Activated T-helper 17 cell treated with anti-CD3 and anti-CD28 coated beads, Interleukin-2, amount 50 U/mL, for 72 hours (primary cell): ENCODE measurements around the gene ACSM6. TPM values are rescaled to one million over a fixed set of nuclear protein-coding genes. Genes with fewer than 3 reads are reported as not detected.

Experiments
- ATAC-seq: fragments of 150-1000 bp; cut with Tn5 transposase; replicated peaks from 2 replicates; pipeline ENCODE4 v1.10.0; 2021; ENCODE audit warnings: mild to moderate bottlenecking, moderate library complexity
- H3K27ac Mint-ChIP-seq: one replicate; pipeline ENCODE4 v1.8.0; 2022; ENCODE audit warnings: mixed read lengths
- H3K27me3 Mint-ChIP-seq: one replicate; pipeline ENCODE4 v1.8.0; 2022; ENCODE audit warnings: mixed read lengths
- H3K36me3 Mint-ChIP-seq: one replicate; pipeline ENCODE4 v1.8.0; 2022; ENCODE audit warnings: low read depth, mild to moderate bottlenecking, mixed read lengths
- H3K4me1 Mint-ChIP-seq: one replicate; pipeline ENCODE4 v1.8.0; 2022; ENCODE audit warnings: mixed read lengths
- H3K4me3 Mint-ChIP-seq: one replicate; pipeline ENCODE4 v1.8.0; 2022; ENCODE audit warnings: mild to moderate bottlenecking, mixed read lengths
- H3K9me3 Mint-ChIP-seq: one replicate; pipeline ENCODE4 v1.8.0; 2022; ENCODE audit warnings: mixed read lengths
- total RNA-seq, 2 donors: library from RNA; stranded (reverse); gene quantifications; one replicate each; pipeline ENCODE4 v1.2.3, GENCODE V29; 2022

The ACSM6 gene, protein sequence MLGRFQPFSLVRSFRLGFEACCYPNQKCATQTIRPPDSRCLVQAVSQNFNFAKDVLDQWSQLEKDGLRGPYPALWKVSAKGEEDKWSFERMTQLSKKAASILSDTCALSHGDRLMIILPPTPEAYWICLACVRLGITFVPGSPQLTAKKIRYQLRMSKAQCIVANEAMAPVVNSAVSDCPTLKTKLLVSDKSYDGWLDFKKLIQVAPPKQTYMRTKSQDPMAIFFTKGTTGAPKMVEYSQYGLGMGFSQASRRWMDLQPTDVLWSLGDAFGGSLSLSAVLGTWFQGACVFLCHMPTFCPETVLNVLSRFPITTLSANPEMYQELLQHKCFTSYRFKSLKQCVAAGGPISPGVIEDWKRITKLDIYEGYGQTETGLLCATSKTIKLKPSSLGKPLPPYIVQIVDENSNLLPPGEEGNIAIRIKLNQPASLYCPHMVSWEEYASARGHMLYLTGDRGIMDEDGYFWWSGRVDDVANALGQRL
- not detected for total RNA-seq

DNA sequence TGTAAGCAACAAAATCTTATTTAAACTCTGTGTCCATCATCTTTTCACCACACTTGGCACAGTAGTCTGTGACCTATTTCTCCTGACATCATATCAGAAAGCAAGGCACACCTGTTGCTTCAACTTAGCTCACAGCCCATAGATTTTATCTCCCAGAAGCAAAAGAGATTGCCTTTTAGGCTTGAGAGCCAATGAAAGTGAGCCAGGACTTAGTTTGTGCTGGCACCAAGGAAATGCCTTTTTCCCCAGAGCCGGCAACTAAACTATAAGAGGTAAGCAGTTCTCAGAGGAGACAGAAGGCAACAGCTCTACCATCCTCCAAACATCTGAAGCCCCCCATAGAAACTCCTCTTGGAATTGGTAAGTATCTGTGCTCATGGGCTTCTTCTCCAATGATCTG lies at the start of gene ACSM6:
Gene ACSM6 (plus strand): TSS at position 295 of the 400 bp plus-strand sequence. CDS start 248 bp downstream, outside the sequence.
- no peaks in the 10 kb centered on the region for H3K36me3 Mint-ChIP-seq
- peaks cover 7% of the 10 kb centered on the region for H3K27me3 Mint-ChIP-seq
- H3K27ac Mint-ChIP-seq: no peak within 1 kb of the TSS
- no peaks in the 10 kb centered on the region for H3K4me1 Mint-ChIP-seq
- ATAC-seq: no peak
- no peak within 1 kb of the TSS for H3K4me3 Mint-ChIP-seq
- H3K9me3 Mint-ChIP-seq: no peaks in the 10 kb centered on the region

DNA sequence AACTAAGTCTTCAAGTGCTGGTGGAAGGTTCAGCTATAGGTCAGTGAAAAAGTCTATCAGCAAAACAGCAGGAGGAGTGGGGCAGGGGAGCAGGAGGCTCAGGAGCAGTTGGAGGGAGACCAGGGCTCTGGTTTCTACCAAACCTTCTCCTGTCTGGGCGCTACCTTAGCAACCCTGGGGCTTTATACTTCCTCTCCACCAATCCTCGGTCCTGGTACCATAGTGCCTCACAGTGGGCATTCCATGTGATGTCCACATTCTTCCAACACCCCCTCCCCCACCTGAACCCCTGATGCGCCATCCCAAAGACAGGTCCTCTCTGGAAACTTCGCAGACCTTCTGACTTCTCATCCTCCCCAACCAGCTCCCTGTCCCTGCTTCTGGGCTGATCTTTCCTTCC lies 25.3 kb upstream of the ACSM6 start:
- Mint-ChIP-seq H3K4me1 (no peaks in the 10 kb centered on the region), H3K4me3 (no peak overlapping the region), H3K27me3 (no peaks in the 10 kb centered on the region), H3K36me3 (no peaks in the 10 kb centered on the region), H3K9me3 (no peaks in the 10 kb centered on the region), H3K27ac (no peak overlapping the region)
- ATAC-seq: no peak

DNA sequence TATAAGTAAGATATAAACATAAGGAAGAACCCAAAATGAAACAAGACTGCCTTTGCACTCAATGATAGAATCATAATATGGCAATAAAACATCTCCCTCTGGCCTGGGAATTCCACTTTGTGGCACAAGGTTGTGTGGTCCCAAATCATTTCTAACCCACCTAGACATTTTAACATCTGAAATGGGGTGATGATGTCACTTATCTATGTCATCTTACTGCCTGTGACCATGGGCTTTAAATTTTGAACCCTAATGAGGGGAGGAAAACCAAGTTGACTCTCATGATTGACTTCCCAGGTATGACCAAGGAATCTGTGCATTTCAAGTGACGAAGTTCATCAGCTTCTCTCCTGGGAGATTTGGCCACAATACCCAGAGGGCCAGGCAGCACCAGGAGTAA lies 24.5 kb upstream of the ACSM6 start:
- H3K9me3 Mint-ChIP-seq: no peaks in the 10 kb centered on the region
- no peaks in the 10 kb centered on the region for H3K36me3 Mint-ChIP-seq
- H3K4me1 Mint-ChIP-seq: no peaks in the 10 kb centered on the region
- H3K4me3 Mint-ChIP-seq: no peak overlapping the region
- no peaks in the 10 kb centered on the region for H3K27me3 Mint-ChIP-seq
- no peak for ATAC-seq
- no peak overlapping the region for H3K27ac Mint-ChIP-seq

DNA sequence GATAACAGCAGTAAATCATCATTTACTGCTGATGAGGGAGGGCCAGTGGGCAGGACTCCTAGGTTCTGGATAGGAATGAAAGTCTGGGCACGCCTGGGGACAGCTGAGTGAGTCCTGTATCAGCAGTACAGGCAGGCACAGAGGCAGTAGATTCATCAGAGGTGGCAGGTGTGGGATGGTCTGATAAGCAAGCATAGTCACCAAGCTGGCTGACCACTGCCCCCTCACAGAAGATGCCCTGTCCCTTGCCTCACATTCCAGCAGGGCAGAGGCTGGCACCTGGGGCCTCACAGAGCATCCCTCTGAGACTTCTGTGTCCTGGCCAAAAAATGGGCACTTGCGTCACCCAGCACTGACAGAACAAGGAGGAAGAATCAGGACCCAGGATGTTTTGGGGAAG lies 23.2 kb upstream of the ACSM6 start:
- Mint-ChIP-seq H3K27ac (no peak overlapping the region), H3K36me3 (no peaks in the 10 kb centered on the region), H3K9me3 (no peaks in the 10 kb centered on the region), H3K4me1 (no peaks in the 10 kb centered on the region), H3K4me3 (no peak overlapping the region), H3K27me3 (no peaks in the 10 kb centered on the region)
- ATAC-seq: no peak

DNA sequence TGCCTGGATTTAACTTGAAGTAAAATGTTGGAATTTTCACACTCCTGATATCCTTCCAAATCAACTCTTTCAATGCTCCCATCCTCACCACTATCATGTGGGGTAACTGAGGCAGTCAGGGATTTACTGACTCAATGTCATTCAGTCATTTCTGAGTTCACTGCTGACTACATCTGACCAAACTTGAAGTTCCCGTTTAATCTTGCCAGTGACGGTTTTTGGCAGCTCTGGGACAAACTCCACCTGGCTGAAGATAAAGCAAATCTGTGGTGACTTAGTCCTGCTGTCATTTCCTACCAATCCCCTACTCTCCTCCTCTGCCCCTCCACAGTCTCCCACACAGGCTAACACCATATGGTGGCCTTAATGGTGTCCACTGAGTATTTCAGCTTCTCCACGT lies 22.7 kb upstream of the ACSM6 start:
- ATAC-seq: no peak
- H3K27me3 Mint-ChIP-seq: no peaks in the 10 kb centered on the region
- H3K36me3 Mint-ChIP-seq: no peaks in the 10 kb centered on the region

DNA sequence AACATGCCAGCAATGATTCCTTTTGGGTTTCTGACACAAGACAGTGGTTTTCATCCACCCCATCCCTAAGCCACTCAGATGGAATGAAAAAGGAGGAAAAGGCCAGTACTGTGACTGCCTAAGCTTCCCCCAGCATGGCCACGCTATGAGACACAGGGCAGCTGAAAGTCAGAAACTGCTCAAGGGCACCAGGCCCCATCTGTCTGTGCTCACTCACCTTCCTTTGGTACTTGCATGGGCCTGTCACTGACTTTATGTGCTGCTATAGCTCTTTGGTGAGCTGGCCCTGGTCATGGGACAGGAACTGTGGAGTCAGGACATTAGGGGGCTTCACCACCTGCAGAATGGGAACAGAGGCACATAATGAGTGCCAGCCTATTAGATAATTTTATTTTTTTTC lies 21.2 kb upstream of the ACSM6 start:
- no peaks in the 10 kb centered on the region for H3K9me3 Mint-ChIP-seq
- H3K27ac Mint-ChIP-seq: no peak overlapping the region
- no peaks in the 10 kb centered on the region for H3K27me3 Mint-ChIP-seq
- H3K36me3 Mint-ChIP-seq: no peaks in the 10 kb centered on the region
- ATAC-seq: no peak
- no peak overlapping the region for H3K4me3 Mint-ChIP-seq
- H3K4me1 Mint-ChIP-seq: no peaks in the 10 kb centered on the region

More for the DNA sequence above, 22.7 kb upstream of the ACSM6 start:
- no peak overlapping the region for H3K4me3 Mint-ChIP-seq
- H3K9me3 Mint-ChIP-seq: no peaks in the 10 kb centered on the region
- H3K27ac Mint-ChIP-seq: no peak overlapping the region
- H3K4me1 Mint-ChIP-seq: no peaks in the 10 kb centered on the region

DNA sequence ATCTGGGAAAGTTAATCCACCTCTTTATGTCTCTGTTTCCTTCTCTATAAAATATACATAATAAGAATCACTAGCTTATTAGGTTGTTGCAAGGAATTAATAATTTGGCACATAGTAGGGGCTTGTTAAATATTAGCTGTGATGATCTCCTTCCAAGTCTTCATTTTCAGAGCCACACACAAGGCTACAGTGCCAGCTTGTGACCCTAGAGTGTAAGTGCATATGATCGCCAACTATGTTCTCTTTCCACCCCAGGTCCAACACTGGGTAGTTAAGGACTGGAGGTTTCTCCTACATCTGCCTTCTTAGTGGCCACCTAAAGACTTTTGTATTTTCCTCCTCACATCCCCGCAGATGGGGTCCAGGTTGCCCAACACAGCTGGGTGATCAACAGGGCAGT lies 17.9 kb upstream of the ACSM6 start:
- Mint-ChIP-seq H3K9me3 (no peaks in the 10 kb centered on the region), H3K27ac (no peak overlapping the region), H3K36me3 (no peaks in the 10 kb centered on the region), H3K4me3 (no peak overlapping the region), H3K27me3 (no peaks in the 10 kb centered on the region), H3K4me1 (no peaks in the 10 kb centered on the region)
- ATAC-seq: no peak

DNA sequence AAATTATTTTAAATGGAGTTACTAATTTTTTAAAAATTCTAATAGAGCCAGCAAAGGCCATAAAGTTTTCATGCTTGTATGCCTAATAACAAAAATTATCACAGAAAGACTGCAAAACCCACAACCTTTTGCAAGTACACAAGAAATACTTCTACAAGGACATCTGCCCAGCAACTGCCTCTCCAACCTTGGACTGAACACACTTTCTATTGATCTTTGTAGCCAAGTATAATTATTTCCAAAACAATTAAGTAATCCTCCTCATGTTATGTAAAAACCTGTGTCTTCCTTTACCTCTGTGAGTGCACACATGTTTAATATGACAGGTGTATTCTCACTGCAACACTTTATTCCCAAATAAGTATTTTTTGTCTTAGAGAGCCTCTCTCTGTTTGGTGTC lies 16.6 kb upstream of the ACSM6 start:
- no peak overlapping the region for H3K27ac Mint-ChIP-seq
- no peak for ATAC-seq
- H3K9me3 Mint-ChIP-seq: no peaks in the 10 kb centered on the region
- peaks cover 9% of the 10 kb centered on the region for H3K27me3 Mint-ChIP-seq
- no peaks in the 10 kb centered on the region for H3K36me3 Mint-ChIP-seq
- no peak overlapping the region for H3K4me3 Mint-ChIP-seq
- H3K4me1 Mint-ChIP-seq: no peaks in the 10 kb centered on the region

DNA sequence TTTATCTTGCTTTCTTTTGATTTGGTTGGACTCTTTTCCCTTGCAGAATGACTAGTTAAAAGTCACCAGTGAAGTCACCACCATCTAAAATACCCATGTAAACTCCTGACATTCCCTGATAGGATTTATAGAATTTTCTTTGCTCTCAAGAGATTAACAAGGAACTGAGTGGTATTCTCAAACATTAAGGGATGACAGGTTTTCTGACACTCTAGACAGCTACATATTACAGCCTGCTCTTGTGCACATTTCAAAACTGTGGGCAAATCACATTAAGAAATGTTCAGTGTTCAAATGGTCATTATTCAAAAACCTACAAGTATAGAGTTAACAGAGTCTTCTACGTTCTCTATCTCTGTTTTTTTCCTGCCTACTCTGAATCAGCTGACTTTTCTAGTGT lies 15.8 kb upstream of the ACSM6 start:
- H3K4me3 Mint-ChIP-seq: no peak overlapping the region
- no peak overlapping the region for H3K27ac Mint-ChIP-seq
- H3K4me1 Mint-ChIP-seq: no peaks in the 10 kb centered on the region
- H3K36me3 Mint-ChIP-seq: no peaks in the 10 kb centered on the region
- ATAC-seq: no peak
- H3K9me3 Mint-ChIP-seq: no peaks in the 10 kb centered on the region
- peaks cover 9% of the 10 kb centered on the region for H3K27me3 Mint-ChIP-seq

DNA sequence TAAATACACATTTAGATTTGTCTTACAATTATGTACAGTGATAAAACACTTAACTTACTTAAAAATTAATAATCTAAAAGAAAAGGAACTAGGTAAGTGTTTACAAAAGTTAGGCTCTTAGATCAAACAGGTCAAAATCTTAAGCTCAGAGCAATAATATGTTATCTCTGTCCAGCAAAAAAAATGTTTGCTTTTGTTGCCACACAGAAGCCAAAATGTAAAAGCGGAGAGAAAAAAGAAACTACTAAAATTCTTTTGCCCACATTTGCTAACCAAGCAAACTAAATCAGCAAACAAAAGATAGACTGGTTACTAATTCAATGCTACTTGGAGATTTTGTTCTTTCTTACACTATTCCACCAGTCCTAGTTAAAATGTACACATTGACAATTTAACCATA lies 15.2 kb upstream of the ACSM6 start:
- ATAC-seq: no peak
- H3K36me3 Mint-ChIP-seq: no peaks in the 10 kb centered on the region
- H3K27me3 Mint-ChIP-seq: peaks cover 10% of the 10 kb centered on the region
- no peaks in the 10 kb centered on the region for H3K9me3 Mint-ChIP-seq
- H3K4me1 Mint-ChIP-seq: no peaks in the 10 kb centered on the region
- no peak overlapping the region for H3K27ac Mint-ChIP-seq
- no peak overlapping the region for H3K4me3 Mint-ChIP-seq

DNA sequence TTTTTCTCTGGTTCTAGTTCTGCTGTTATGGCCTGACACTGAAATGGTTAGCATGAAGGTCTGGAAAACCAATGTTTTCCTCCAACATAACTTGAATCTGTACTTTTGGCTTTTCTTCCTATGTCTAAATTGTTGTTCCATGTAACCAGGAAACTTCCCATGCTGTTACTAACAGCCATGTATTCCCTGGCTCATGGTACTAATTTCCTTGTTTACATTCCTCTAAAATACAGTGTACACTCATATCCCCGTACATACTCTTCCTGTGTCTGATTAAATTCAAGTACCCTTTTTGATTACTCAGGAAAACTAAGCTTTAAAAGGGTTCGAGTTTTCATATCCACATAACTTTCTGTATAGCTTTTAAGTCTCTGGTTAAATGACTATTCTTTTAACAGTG lies 12.3 kb upstream of the ACSM6 start:
- no peaks in the 10 kb centered on the region for H3K9me3 Mint-ChIP-seq
- ATAC-seq: no peak
- H3K4me1 Mint-ChIP-seq: no peaks in the 10 kb centered on the region
- H3K4me3 Mint-ChIP-seq: no peak overlapping the region
- no peaks in the 10 kb centered on the region for H3K36me3 Mint-ChIP-seq
- no peak overlapping the region for H3K27ac Mint-ChIP-seq
- H3K27me3 Mint-ChIP-seq: peaks cover 20% of the 10 kb centered on the region

DNA sequence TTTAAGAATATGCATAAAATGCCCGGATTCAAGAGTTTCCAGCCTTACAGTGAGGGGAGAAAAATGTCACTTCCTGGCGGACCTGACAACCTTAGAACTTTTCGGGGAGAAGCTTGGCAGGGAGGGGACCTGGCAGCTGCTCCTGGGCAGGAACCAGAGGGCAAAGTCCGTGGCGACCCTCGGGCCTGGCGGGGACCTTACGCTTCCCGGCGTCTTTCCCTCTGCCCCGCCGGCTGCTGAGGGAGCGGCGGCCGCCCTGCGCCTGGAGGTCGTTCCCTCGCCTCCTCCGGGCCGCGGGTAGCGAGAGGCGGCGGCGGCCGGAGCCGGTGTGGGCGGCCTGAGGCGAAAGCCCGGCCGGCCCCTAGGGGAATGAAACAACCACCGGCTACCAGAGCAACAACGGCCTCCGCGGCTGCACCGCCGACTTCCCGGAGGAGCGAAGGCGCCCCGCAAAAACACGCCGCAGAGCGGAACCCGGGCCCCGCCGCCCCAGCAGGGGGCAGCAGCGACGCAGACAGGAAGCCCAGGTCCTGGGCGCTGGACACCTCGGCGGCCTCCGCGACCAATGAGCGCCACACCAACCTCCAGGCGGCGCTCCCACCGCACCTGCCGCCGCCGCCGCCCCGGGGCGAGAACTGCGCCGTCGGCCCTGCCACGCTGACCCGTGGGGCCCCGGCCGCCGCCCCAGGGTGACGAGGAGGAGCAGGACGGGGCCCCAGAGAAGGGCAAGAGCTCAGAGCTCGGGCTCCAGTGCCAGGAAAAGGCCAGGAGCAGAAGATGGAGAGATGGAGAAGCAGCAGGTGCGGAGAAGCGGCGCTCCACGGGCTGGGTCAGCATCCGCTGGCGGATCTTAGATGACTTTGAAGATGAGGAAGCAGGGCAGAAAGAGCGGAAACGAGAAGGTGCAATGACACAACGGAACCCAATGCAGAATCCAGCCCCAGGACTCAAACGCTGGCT lies 10.5 kb upstream of the ACSM6 start:
- H3K36me3 Mint-ChIP-seq: no peaks in the 10 kb centered on the region
- no peaks in the 10 kb centered on the region for H3K9me3 Mint-ChIP-seq
- no peaks in the 10 kb centered on the region for H3K4me1 Mint-ChIP-seq
- peak; percentile 95 for ATAC-seq
- no peak overlapping the region for H3K27ac Mint-ChIP-seq
- H3K4me3 Mint-ChIP-seq: peak overlapping the region; percentile 62
- H3K27me3 Mint-ChIP-seq: peaks cover 25% of the 10 kb centered on the region

DNA sequence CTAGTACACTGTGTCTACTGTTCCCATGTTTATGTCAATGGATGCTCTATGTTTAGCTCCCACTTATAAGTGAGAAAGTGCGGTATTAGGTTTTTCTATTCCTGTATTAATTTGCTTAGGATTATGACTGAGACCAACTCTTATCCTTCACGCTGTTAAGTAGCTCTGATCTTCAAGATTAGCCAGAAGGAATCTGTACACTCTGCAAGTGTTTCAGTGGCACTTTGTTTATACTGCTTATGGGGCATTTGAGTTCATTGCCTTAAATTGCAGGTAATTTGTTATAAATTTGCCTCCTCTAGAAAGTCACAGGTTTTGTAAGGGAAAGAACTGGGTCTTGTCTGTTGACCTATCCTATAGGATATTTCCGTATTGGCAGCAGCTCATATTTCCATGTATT lies 6.4 kb upstream of the ACSM6 start:
- H3K36me3 Mint-ChIP-seq: no peaks in the 10 kb centered on the region
- no peaks in the 10 kb centered on the region for H3K9me3 Mint-ChIP-seq
- peaks cover 17% of the 10 kb centered on the region for H3K27me3 Mint-ChIP-seq
- ATAC-seq: no peak
- H3K27ac Mint-ChIP-seq: no peak overlapping the region
- no peak overlapping the region for H3K4me3 Mint-ChIP-seq
- H3K4me1 Mint-ChIP-seq: no peaks in the 10 kb centered on the region

DNA sequence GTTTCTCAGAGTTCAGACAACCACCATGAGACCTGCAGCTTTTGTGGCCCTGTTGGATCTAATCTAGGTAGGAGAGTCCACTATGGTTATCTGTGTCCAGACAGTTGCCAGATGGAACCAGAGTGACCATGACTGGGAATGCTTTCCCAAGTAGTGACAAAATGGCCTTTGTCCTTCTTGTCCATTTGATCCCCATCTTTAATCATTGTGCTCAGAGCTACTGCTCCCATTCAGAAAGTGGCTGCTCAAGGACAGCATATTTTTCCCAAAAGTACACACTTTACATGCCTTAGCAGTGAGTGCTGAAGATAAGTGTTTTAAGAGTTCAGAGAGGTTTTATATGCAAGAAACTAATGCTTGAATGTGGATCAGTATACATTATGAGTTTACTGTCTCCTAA lies 5.4 kb upstream of the ACSM6 start:
- Mint-ChIP-seq H3K27ac (no peak overlapping the region), H3K4me1 (no peaks in the 10 kb centered on the region), H3K27me3 (peaks cover 17% of the 10 kb centered on the region), H3K4me3 (no peak overlapping the region), H3K9me3 (no peaks in the 10 kb centered on the region), H3K36me3 (no peaks in the 10 kb centered on the region)
- no peak for ATAC-seq

DNA sequence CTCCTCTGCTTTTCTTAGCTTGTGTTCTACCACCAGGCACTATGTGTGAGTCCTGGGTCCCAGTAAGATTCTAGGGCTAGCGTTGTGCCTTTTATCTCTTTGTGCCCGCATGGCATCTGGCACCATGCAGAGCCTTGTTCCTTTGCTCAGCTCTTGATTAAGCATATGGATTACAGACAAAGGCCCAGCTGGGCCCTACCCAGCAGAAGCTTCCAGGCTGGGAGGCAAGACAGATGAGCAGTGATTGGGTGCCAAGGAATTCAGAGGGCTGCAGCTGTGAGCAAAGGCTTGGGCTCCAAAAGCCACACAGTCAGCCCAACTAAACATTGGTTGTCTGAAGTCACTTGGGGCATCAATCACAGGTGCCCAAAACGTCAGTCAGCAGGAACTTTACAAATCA lies 2.0 kb downstream of the ACSM6 start:
- no peaks in the 10 kb centered on the region for H3K4me1 Mint-ChIP-seq
- ATAC-seq: no peak
- H3K36me3 Mint-ChIP-seq: no peaks in the 10 kb centered on the region
- H3K27ac Mint-ChIP-seq: no peak overlapping the region
- H3K27me3 Mint-ChIP-seq: peaks cover 7% of the 10 kb centered on the region
- no peak overlapping the region for H3K4me3 Mint-ChIP-seq
- H3K9me3 Mint-ChIP-seq: peaks cover 4% of the 10 kb centered on the region
